Fibroblast of pulmonary artery (primary cell): ENCODE results near the gene GAST.

Experiments used
- DNase-seq: peaks from one replicate; pipeline ENCODE4 v3.0.0-alpha.2; 2010; ENCODE audit warnings: low read depth
- H3K4me3 ChIP-seq: replicated peaks from 2 replicates; pipeline ENCODE4 v1.5.1; 2011; ENCODE audit warnings: low read depth, mild to moderate bottlenecking, control low read depth, low read length, moderate library complexity
- CTCF ChIP-seq: IDR thresholded peaks from 2 replicates; pipeline ENCODE4 v1.5.1; 2011; ENCODE audit warnings: mild to moderate bottlenecking, control low read depth, low read length, inconsistent platforms; ENCODE audit errors: missing control alignments

Gene GAST

GRCh38 chr17:41738077-41738800, 26.1 kb downstream of the GAST start:
- DNase-seq: peak; percentile 81
- TF ChIP-seq CTCF: peak; percentile 95

GRCh38 chr17:41738801-41739112, 26.6 kb downstream of the GAST start:
- DNase-seq: no peak
- no peak for TF ChIP-seq CTCF
- H3K4me3 ChIP-seq: no peak overlapping the region

More at GRCh38 chr17:41738077-41738800, 26.1 kb downstream of the GAST start:
- no peak overlapping the region for H3K4me3 ChIP-seq

- peak; percentile 12 for DNase-seq
- no peak for TF ChIP-seq CTCF
- no peak overlapping the region for H3K4me3 ChIP-seq
Observed at GRCh38 chr17:41739661-41740352, 27.7 kb downstream of the GAST start.

GRCh38 chr17:41740506-41740905, 28.4 kb downstream of the GAST start:
- DNase-seq: no peak
- H3K4me3 ChIP-seq: no peak overlapping the region
- TF ChIP-seq CTCF: no peak

- no peak for TF ChIP-seq CTCF
- no peak overlapping the region for H3K4me3 ChIP-seq
- DNase-seq: no peak
Observed at GRCh38 chr17:41741709-41742108, 29.6 kb downstream of the GAST start.

- no peak overlapping the region for H3K4me3 ChIP-seq
- no peak for TF ChIP-seq CTCF
- DNase-seq: no peak
Observed at GRCh38 chr17:41748275-41748674, 36.1 kb downstream of the GAST start.

- DNase-seq: no peak
- TF ChIP-seq CTCF: no peak
Observed at GRCh38 chr17:41750862-41751261, 38.7 kb downstream of the GAST start.

More at GRCh38 chr17:41750862-41751261, 38.7 kb downstream of the GAST start:
- H3K4me3 ChIP-seq: no peak overlapping the region
